Measurements from ENCODE around the gene GLYATL1.

The GLYATL1 gene

GRCh38 chr11:58940028-58940427 lies 740 bp downstream of the GLYATL1 start:
- Histone ChIP-seq H3K36me3 (ENCODE audit: insufficient read depth) (no peaks in the 10 kb centered on the region), H3K4me1 (ENCODE audit: low read depth, poor library complexity, severe bottlenecking) (no peaks in the 10 kb centered on the region), H3K4me3 (IDR thresholded peaks at IDR 0.05; ENCODE audit: insufficient read depth, low read depth, low read length) (no peak overlapping the region), H4K20me1 (ENCODE audit: insufficient read depth) (no peaks in the 10 kb centered on the region), H3K27ac (no peak overlapping the region), H3K9ac (no peak overlapping the region), H3K4me2 (no peak overlapping the region), H3K79me2 (ENCODE audit: insufficient read depth, low read depth) (no peaks in the 10 kb centered on the region), H2AFZ (ENCODE audit: low read depth) (no peak overlapping the region), H3K27me3 (ENCODE audit: insufficient read depth, low read depth) (no peaks in the 10 kb centered on the region)
- TF ChIP-seq CTCF (conservative IDR thresholded peaks at IDR 0.05; ENCODE audit: low read depth, low read length): no peak

DNA sequence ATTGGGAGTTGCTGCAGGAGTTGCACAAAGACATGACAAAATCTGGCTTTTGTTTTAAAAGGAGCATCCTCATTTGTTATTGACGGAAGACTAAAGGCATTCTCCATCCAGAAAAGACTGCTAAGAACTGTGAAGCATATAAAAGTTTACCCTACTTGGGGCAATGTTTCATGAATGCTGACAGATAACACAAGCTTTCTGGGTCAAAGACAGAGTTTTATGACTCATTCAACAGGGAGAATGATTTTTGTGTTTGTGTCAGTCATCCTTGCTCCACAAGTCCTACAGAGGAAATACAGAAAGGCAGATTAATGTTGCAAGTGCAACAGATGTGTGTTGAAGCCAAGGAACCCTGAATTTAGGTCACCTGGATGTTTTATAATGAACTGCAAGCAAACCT lies 2.5 kb downstream of the GLYATL1 start:
- H3K9ac ChIP-seq: no peak overlapping the region
- H4K20me1 ChIP-seq (ENCODE audit: insufficient read depth): no peaks in the 10 kb centered on the region
- H3K27me3 ChIP-seq (ENCODE audit: insufficient read depth, low read depth): no peaks in the 10 kb centered on the region
- H3K4me2 ChIP-seq: no peak overlapping the region
- no peaks in the 10 kb centered on the region for H3K79me2 ChIP-seq (ENCODE audit: insufficient read depth, low read depth)
- H3K4me1 ChIP-seq (ENCODE audit: low read depth, poor library complexity, severe bottlenecking): no peaks in the 10 kb centered on the region
- TF ChIP-seq CTCF (conservative IDR thresholded peaks at IDR 0.05; ENCODE audit: low read depth, low read length): no peak
- H3K4me3 ChIP-seq (IDR thresholded peaks at IDR 0.05; ENCODE audit: insufficient read depth, low read depth, low read length): no peak overlapping the region
- H2AFZ ChIP-seq (ENCODE audit: low read depth): no peak overlapping the region
- H3K27ac ChIP-seq: no peak overlapping the region
- H3K36me3 ChIP-seq (ENCODE audit: insufficient read depth): no peaks in the 10 kb centered on the region

- H2AFZ ChIP-seq (ENCODE audit: low read depth): no peak overlapping the region
- TF ChIP-seq CTCF (conservative IDR thresholded peaks at IDR 0.05; ENCODE audit: low read depth, low read length): no peak
- no peaks in the 10 kb centered on the region for H3K4me1 ChIP-seq (ENCODE audit: low read depth, poor library complexity, severe bottlenecking)
- no peak overlapping the region for H3K4me3 ChIP-seq (IDR thresholded peaks at IDR 0.05; ENCODE audit: insufficient read depth, low read depth, low read length)
- no peaks in the 10 kb centered on the region for H3K27me3 ChIP-seq (ENCODE audit: insufficient read depth, low read depth)
- H3K4me2 ChIP-seq: no peak overlapping the region
- no peaks in the 10 kb centered on the region for H3K36me3 ChIP-seq (ENCODE audit: insufficient read depth)
- no peaks in the 10 kb centered on the region for H4K20me1 ChIP-seq (ENCODE audit: insufficient read depth)
- no peak overlapping the region for H3K9ac ChIP-seq
- H3K27ac ChIP-seq: no peak overlapping the region
- no peaks in the 10 kb centered on the region for H3K79me2 ChIP-seq (ENCODE audit: insufficient read depth, low read depth)
Observed at GRCh38 chr11:58945663-58946062, 6.4 kb downstream of the GLYATL1 start.

DNA sequence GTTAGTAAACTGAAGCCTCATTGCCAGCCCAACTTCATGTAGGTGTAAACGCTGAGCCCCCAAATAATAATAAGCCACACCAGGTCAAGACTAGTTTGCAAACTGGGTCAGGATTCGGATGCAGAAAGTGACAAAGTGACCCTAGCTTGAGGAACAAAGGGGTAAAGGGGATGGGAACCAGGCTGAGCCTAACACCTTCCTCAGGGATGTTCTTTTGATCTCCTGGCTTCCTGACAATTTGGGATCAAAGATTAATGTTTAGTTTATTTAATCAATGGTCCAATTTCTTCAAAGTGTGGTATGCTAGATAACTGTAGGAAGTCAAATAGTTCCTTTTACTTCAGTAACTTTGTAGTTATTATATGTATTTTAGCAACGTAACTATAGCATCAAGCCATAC lies 9.9 kb downstream of the GLYATL1 start:
- no peak overlapping the region for H2AFZ ChIP-seq (ENCODE audit: low read depth)

More for the DNA sequence above, 9.9 kb downstream of the GLYATL1 start:
- no peak for TF ChIP-seq CTCF (conservative IDR thresholded peaks at IDR 0.05; ENCODE audit: low read depth, low read length)
- H3K27ac ChIP-seq: no peak overlapping the region
- H3K27me3 ChIP-seq (ENCODE audit: insufficient read depth, low read depth): no peaks in the 10 kb centered on the region
- no peaks in the 10 kb centered on the region for H3K4me1 ChIP-seq (ENCODE audit: low read depth, poor library complexity, severe bottlenecking)
- H3K4me3 ChIP-seq (IDR thresholded peaks at IDR 0.05; ENCODE audit: insufficient read depth, low read depth, low read length): no peak overlapping the region
- no peaks in the 10 kb centered on the region for H3K79me2 ChIP-seq (ENCODE audit: insufficient read depth, low read depth)
- H3K4me2 ChIP-seq: no peak overlapping the region
- no peak overlapping the region for H3K9ac ChIP-seq
- H3K36me3 ChIP-seq (ENCODE audit: insufficient read depth): no peaks in the 10 kb centered on the region
- H4K20me1 ChIP-seq (ENCODE audit: insufficient read depth): no peaks in the 10 kb centered on the region
